Duodenal mucosa (tissue), 2 donors: ENCODE results near the gene SLC45A3.
A peak's percentile ranks its signal among the peaks of the same experiment; 100 is the strongest.
"Not testable (repeated sequence)": the region's sequence is repeated elsewhere in the genome, so short reads cannot be mapped to it uniquely, and the experiment has no call there.

Source experiments
- H3K27ac ChIP-seq: one replicate; pipeline ENCODE4 v1.7.0; 2013; ENCODE audit warnings: low read depth, low read length
- H3K27me3 ChIP-seq, 2 donors: one replicate each; pipeline ENCODE4 v1.7.0; 2013; ENCODE audit warnings: low read length in 2 of 2, control low read depth in 1 of 2; ENCODE audit not compliant: insufficient read depth in 2 of 2, control insufficient read depth in 1 of 2
- H3K36me3 ChIP-seq, 2 donors: one replicate each; pipeline ENCODE4 v1.7.0; 2013; ENCODE audit warnings: low read length in 2 of 2, control low read depth in 1 of 2; ENCODE audit not compliant: insufficient read depth in 2 of 2, control insufficient read depth in 1 of 2
- H3K4me1 ChIP-seq, 2 donors: one replicate each; pipeline ENCODE4 v1.7.0; 2013; ENCODE audit warnings: low read length in 2 of 2, control low read depth in 1 of 2; ENCODE audit not compliant: insufficient read depth in 2 of 2, control insufficient read depth in 1 of 2
- H3K4me3 ChIP-seq, 2 donors: one replicate each; pipeline ENCODE4 v1.7.0; 2013; ENCODE audit warnings: low read length in 2 of 2, low read depth in 1 of 2
- H3K9ac ChIP-seq, 2 donors: one replicate each; pipeline ENCODE4 v1.7.0; 2013; ENCODE audit warnings: low read length in 2 of 2, low read depth in 1 of 2
- H3K9me3 ChIP-seq, 2 donors: one replicate each; pipeline ENCODE4 v1.7.0; 2013; ENCODE audit warnings: low read length in 2 of 2, control low read depth in 1 of 2; ENCODE audit not compliant: control insufficient read depth in 1 of 2

SLC45A3 gene

GRCh38 chr1:205637854-205638468, 42.3 kb downstream of the SLC45A3 start:
- no peak overlapping the region for H3K4me3 ChIP-seq
- H3K36me3 ChIP-seq: no peaks in the 10 kb centered on the region
- no peaks in the 10 kb centered on the region for H3K27me3 ChIP-seq
- H3K4me1 ChIP-seq: peaks cover 0 to 1% of the 10 kb centered on the region in 2 donors
- H3K9me3 ChIP-seq: no peaks in the 10 kb centered on the region
- H3K27ac ChIP-seq: no peak overlapping the region
- no peak overlapping the region for H3K9ac ChIP-seq

GRCh38 chr1:205636732-205637131, 43.6 kb downstream of the SLC45A3 start:
- Histone ChIP-seq H3K36me3 (no peaks in the 10 kb centered on the region), H3K4me3 (no peak overlapping the region), H3K27me3 (no peaks in the 10 kb centered on the region), H3K4me1 (peaks cover 0 to 8% of the 10 kb centered on the region in 2 donors), H3K9ac (no peak overlapping the region), H3K9me3 (no peaks in the 10 kb centered on the region), H3K27ac (no peak overlapping the region)

GRCh38 chr1:205636138-205636530, 44.2 kb downstream of the SLC45A3 start:
- H3K27me3 ChIP-seq, H3K9ac ChIP-seq, H3K4me1 ChIP-seq, H3K9me3 ChIP-seq, H3K36me3 ChIP-seq, H3K27ac ChIP-seq, H3K4me3 ChIP-seq: not testable (repeated sequence)

GRCh38 chr1:205633421-205633976, 46.8 kb downstream of the SLC45A3 start:
- H3K9me3 ChIP-seq: no peaks in the 10 kb centered on the region
- H3K9ac ChIP-seq: no peak overlapping the region
- peaks cover 15% of the 10 kb centered on the region in 2 donors for H3K4me1 ChIP-seq
- no peaks in the 10 kb centered on the region for H3K27me3 ChIP-seq
- H3K36me3 ChIP-seq: no peaks in the 10 kb centered on the region
- no peak overlapping the region for H3K27ac ChIP-seq
- H3K4me3 ChIP-seq: no peak overlapping the region

- H3K9ac ChIP-seq: peak overlapping the region; percentile 71 to 90
- no peaks in the 10 kb centered on the region for H3K27me3 ChIP-seq
- H3K4me1 ChIP-seq: peaks cover 15% of the 10 kb centered on the region in 2 donors
- H3K36me3 ChIP-seq: no peaks in the 10 kb centered on the region
- H3K4me3 ChIP-seq: peak overlapping the region; percentile 77 to 87
- H3K9me3 ChIP-seq: no peaks in the 10 kb centered on the region
- H3K27ac ChIP-seq: peak overlapping the region; percentile 83
These were observed 47.6 kb downstream of the SLC45A3 start for GRCh38 chr1:205632669-205633169.

GRCh38 chr1:205631768-205632668, 48.3 kb downstream of the SLC45A3 start, which contains the start of gene ELK4:
TSS of gene ELK4 (minus strand) at chr1:205632011. CDS start at chr1:205623882, 8,129 bp downstream.
- peaks cover 15% of the 10 kb centered on the region in 2 donors for H3K4me1 ChIP-seq

GRCh38 chr1:205631010-205631767, 49.1 kb downstream of the SLC45A3 start:
- no peaks in the 10 kb centered on the region for H3K36me3 ChIP-seq
- peak overlapping the region; percentile 79 to 87 for H3K4me3 ChIP-seq
- H3K9me3 ChIP-seq: no peaks in the 10 kb centered on the region
- peak overlapping the region; percentile 98 for H3K27ac ChIP-seq
- peaks cover 16 to 18% of the 10 kb centered on the region in 2 donors for H3K4me1 ChIP-seq
- peak overlapping the region; percentile 73 to 74 for H3K9ac ChIP-seq
- H3K27me3 ChIP-seq: no peaks in the 10 kb centered on the region

More at GRCh38 chr1:205631768-205632668, 48.3 kb downstream of the SLC45A3 start, which contains the start of gene ELK4:
- H3K27ac ChIP-seq: peak within 1 kb of the TSS; percentile 98
- no peaks in the 10 kb centered on the region for H3K27me3 ChIP-seq
- no peaks in the 10 kb centered on the region for H3K9me3 ChIP-seq
- H3K36me3 ChIP-seq: no peaks in the 10 kb centered on the region
- H3K4me3 ChIP-seq: peak within 1 kb of the TSS; percentile 79 to 87
- peak within 1 kb of the TSS; percentile 74 to 90 for H3K9ac ChIP-seq

- H3K4me3 ChIP-seq: peak overlapping the region; percentile 79 to 87
- H3K27me3 ChIP-seq: no peaks in the 10 kb centered on the region
- peaks cover 18 to 19% of the 10 kb centered on the region in 2 donors for H3K4me1 ChIP-seq
- peak overlapping the region; percentile 98 for H3K27ac ChIP-seq
- H3K36me3 ChIP-seq: no peaks in the 10 kb centered on the region
- peak overlapping the region; percentile 73 to 74 for H3K9ac ChIP-seq
- H3K9me3 ChIP-seq: no peaks in the 10 kb centered on the region
These were observed 49.7 kb downstream of the SLC45A3 start for GRCh38 chr1:205630651-205631009.

GRCh38 chr1:205630241-205630640, 50.1 kb downstream of the SLC45A3 start:
- H3K4me1 ChIP-seq: peaks cover 18 to 19% of the 10 kb centered on the region in 2 donors
- peak overlapping the region; percentile 79 to 87 for H3K4me3 ChIP-seq
- H3K36me3 ChIP-seq: no peaks in the 10 kb centered on the region
- H3K9me3 ChIP-seq: no peaks in the 10 kb centered on the region
- H3K27me3 ChIP-seq: no peaks in the 10 kb centered on the region
- H3K9ac ChIP-seq: peak overlapping the region; percentile 73 to 74
- peak overlapping the region; percentile 98 for H3K27ac ChIP-seq
